ENCODE data around the gene PDLIM5.

GRCh38 chr4:94641702-94642560 lies 190.2 kb downstream of the PDLIM5 start:
- TF ChIP-seq CTCF (conservative IDR thresholded peaks at IDR 0.05 in 1 of 2, IDR thresholded peaks at IDR 0.05 in 1 of 2; ENCODE audit: extremely low read depth in 1 of 2, insufficient read depth in 1 of 2, low read depth in 1 of 2, low read length in 2 of 2) (no peak), EZH2 (IDR thresholded peaks at IDR 0.05; ENCODE audit: borderline replicate concordance, low read length) (no peak)

Measured in mammary epithelial cell (primary cell).